Measurements from ENCODE around the gene ALDH4A1.
A peak's percentile ranks its signal among the peaks of the same experiment; 100 is the strongest.
"Not testable (repeated sequence)": the region's sequence is repeated elsewhere in the genome, so short reads cannot be mapped to it uniquely, and the experiment has no call there.

ALDH4A1 gene

DNA sequence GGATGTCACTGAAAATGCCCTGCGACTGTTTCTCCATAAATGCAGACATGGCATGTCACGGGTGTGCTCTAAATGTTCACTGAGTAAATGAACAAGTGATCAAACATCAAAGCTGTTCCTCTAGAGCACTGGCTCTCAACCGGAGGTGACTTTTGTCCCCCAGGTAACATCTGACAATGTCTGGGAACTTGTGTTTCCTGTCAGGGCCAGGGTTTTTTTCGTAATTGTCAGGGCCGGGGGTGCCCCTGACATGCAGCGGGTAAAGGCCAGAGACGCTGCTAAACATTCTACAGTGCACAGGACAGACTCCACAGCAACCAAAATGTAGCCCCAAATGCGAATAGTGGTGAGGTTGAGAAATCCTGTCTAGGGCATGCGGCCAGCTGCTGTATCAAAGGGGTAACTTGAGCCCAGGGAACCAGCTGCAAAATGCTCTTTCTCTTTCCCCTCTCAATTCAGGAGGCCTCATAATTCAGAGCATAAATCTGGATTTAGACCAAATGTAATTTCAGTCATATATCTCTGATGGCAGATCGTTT is 2.0 kb downstream of the ALDH4A1 start:
- DNase-seq (ENCODE audit: low spot score): no peak

DNA sequence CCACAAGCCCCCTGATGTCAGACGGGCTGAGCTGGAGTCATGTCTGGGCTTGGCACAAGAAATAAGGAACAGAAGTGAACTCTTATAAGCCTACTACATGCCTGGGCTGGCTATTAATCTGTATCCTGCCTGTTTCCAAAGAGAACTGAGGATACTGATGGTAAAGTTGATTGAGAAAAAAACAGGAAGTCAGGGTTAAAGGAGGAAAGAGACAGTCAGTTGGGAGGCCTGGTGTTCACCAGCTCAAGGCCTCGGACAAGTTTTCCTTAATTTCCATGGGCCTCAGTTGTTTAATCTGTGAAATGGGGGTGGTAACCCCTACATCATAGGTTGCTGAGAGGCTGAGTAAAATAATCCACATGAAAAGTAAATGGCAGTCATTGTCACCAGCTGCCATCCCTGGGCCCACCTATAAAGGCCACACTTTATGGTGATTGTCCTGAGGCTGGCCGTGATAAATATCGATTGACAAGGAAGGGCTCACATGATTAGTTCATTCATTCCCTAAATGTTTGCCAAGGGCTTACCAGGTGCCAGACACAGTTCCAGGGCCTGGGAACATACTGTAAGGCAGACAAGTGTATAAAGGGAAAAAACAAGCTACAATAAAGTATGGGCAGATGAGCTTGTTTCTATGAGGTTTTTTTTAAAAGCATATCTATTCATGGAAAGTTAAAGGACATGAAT is 2.8 kb downstream of the ALDH4A1 start:
- DNase-seq (ENCODE audit: low spot score): no peak

DNA sequence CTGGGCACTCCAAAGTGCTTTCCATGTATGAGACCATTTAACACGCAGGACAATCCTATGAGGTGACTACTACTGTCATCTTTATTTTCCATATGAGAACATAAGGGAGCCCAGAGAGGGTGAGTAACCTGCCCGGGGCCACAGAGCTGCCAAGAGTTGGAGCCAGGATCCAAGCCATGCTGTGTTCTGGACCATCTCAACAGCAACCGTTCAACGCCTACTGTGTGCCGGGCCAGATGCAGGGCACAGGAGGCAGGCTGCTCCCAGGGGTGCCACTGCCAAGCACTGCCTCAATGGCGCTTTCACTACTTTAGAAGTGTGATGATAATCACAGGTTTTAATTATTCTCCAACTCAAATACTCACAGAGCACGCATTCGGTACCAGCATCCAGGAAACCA is 3.8 kb downstream of the ALDH4A1 start:
- DNase-seq (ENCODE audit: low spot score): no peak

DNA sequence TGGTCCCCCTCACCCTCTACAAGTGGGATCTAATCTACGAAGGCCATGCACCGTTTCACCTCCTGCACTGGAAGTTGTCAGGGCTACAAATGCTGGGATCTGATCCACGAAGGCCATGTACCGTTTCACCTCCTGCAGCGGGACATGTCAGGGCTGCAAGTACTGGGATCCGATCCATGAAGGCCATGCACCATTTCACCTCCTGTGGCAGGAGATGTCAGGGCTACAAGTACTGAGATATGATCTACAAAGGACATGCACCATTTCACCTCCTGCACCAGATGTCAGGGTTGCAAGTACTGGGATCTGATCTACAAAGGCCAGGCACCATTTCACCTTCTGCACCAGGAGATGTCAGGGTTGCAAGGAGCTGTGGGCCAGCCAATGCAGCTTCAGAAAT is 7.0 kb downstream of the ALDH4A1 start:
- DNase-seq (ENCODE audit: low spot score): no peak

DNA sequence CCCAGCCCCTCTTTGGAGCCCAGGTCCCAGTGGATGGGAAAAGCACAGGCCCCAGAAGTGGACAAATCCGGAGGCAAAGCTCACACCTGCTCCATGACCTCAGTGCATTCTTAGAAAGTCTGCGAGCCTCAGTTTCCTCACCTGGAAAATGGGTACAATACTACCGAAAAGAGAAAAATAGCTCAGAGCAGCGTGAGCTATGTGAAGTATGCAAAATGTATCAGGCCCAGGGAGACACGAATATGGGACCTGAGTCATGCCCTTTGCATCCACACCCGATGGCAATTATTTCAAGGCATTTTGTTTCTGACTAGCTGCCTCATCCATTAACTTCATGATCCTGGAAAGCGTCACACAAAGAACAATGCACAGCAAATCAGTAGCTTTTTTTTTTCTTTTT is 9.2 kb downstream of the ALDH4A1 start:
- DNase-seq (ENCODE audit: low spot score): no peak

GRCh38 chr1:18891858-18892257 is 10.5 kb downstream of the ALDH4A1 start:
- not testable (repeated sequence) for DNase-seq (ENCODE audit: low spot score)

GRCh38 chr1:18891426-18891780 is 11.0 kb downstream of the ALDH4A1 start:
- no peak for DNase-seq (ENCODE audit: low spot score)

- DNase-seq (ENCODE audit: low spot score): peak; percentile 75
These were observed 11.5 kb downstream of the ALDH4A1 start for GRCh38 chr1:18890706-18891425.

DNA sequence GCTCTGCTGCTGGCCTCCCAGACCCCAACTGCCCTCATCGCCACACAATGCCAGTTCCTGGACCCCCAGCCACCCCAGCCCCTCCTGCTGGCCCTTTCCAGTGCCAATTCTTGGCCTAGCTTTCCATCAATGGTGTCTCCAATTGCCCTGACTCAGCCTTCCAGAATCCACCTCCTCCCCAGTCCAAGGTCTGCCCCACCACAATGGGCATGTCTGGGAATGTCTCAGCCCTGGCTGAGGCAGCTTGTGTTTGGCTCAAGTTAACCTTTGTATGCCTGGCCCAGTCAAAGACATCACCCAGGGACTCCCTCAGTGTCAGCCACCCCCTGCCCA is 16.4 kb downstream of the ALDH4A1 start:
- peak; percentile 80 for DNase-seq (ENCODE audit: low spot score)

- no peak for DNase-seq (ENCODE audit: low spot score)
These were observed 16.9 kb downstream of the ALDH4A1 start for GRCh38 chr1:18885311-18886002.

DNA sequence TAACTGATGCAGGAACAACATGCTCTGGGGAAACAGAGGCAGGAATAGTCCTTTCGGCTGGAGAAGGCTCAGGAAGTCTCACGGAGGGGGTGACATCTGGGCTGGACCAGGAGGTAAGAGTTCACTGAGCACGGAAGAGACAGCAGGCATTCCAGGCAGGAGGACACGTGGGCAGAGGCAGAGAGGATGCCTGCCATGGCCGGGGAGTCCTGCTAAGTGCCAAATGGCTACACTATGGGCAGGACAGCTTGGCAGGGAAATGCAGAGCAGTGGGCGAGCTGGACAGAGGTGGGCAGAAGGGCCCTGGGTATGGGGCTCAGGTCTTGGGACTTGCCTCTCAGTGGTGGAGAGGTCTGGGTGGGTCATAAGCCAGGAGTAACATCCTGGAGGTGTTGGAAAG is 17.6 kb downstream of the ALDH4A1 start:
- no peak for DNase-seq (ENCODE audit: low spot score)

DNA sequence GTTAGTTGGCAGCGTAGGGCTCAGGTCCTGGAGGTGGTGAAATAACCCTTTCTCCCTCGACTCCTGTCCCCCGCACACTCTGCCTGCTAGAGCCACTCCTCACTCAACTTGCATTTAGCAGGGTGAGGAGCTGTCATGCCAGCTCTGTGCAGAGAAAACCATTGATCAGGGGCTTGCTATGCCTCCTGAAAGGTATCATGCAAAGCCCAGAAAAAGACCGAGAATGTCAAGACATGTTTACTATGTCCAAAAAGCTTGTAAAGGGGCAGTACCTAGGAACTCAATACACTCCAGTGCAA is 18.0 kb downstream of the ALDH4A1 start:
- DNase-seq (ENCODE audit: low spot score): no peak

GRCh38 chr1:18883636-18884418 is 18.5 kb downstream of the ALDH4A1 start:
- peak; percentile 81 for DNase-seq (ENCODE audit: low spot score)

- no peak for DNase-seq (ENCODE audit: low spot score)
These were observed 19.3 kb downstream of the ALDH4A1 start for GRCh38 chr1:18883079-18883478.

- peak; percentile 75 for DNase-seq (ENCODE audit: low spot score)
These were observed 19.9 kb downstream of the ALDH4A1 start for GRCh38 chr1:18882486-18882885.

DNA sequence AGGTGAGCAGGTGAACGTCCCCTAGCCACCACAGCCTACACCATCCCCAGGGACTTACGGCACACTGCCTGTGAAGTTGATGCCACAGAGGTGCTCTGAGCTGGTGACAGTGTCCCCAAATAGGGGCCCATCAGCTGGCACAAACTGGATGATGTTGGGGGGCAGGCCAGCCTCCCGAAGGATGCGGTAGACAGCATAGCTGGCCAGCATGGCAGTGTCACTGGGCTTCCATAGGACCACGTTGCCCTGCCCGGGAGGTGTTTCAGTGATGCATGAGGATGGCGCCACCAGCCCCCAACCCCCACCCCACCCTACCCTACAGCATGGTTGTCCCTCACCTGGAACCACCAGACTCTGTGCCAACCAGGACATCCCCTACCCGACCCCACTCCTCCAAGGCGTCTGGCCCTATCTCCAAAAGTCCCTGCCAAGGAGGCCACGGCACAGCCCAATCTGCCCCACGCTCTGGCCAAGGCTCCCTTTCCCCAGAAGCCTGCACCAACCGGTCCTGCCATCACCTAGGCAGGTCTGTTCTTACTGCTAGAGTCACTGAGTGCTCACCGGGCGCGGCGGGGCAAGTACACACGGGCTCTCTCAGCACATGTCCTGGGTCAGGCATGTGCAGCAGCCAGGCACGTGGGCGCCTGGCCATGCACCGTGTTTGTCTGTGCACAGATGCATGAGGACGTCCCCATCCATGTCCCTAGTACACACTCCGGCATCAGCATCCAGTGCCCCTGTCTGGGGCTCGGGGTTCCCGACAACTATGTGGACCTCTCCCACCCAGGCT is 20.5 kb downstream of the ALDH4A1 start:
- DNase-seq (ENCODE audit: low spot score): no peak

- DNase-seq (ENCODE audit: low spot score): no peak
These were observed 21.2 kb downstream of the ALDH4A1 start for GRCh38 chr1:18881164-18881563.

GRCh38 chr1:18880585-18880984 is 21.8 kb downstream of the ALDH4A1 start:
- no peak for DNase-seq (ENCODE audit: low spot score)

DNA sequence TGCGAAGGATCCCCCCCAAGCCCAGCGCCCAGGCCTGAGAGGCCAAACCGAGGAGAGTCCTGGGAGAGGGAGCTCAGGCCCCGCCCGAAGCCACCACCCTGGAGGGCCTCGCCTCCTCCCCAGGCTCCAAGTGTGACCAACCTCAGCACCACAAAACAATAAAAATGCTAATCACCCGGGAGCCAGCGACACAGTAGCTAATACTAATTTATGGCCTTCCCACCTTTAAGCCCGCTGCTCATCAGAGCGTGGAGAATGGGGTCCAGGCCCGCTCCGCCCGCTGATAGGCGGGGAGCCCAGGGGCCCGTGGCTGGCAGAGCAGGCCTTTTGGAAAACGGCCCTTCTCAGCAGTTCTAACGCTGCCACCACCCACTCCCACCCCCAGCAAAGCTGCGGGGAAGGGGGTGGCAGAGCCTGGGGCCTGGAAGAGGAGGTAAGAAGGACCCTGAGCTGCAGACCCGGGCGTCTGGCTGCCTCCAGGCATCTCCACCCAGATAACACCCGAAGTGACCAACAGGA is 22.5 kb downstream of the ALDH4A1 start:
- DNase-seq (ENCODE audit: low spot score): no peak

DNA sequence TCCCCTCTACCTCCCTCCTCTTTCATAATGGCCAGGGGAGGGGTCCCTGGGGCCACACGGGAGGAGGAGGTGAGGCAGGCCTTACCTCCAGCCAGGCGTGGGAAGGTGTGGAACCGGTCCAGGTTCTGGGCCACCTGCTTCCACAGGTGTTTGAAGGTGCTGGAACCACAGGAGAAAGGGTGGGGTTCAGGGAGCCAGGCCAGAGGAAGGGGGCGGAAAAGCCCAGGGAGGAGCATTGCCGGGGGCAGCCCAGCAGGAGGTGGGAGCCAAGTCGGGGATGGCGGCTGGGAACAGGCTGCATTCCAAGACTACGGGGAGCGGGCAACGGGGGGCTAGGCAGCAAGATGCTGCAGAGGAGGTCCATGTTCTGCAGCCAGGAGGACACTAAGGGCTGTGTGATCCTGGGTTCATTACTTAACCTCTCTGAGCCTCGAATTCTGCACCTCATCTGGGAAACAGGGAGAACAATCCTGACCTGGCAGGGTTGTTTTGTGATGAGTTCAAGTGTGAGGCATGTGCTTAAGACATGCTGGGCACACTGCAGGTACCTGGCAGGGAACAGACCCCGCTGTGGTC is 23.1 kb downstream of the ALDH4A1 start:
- no peak for DNase-seq (ENCODE audit: low spot score)

DNA sequence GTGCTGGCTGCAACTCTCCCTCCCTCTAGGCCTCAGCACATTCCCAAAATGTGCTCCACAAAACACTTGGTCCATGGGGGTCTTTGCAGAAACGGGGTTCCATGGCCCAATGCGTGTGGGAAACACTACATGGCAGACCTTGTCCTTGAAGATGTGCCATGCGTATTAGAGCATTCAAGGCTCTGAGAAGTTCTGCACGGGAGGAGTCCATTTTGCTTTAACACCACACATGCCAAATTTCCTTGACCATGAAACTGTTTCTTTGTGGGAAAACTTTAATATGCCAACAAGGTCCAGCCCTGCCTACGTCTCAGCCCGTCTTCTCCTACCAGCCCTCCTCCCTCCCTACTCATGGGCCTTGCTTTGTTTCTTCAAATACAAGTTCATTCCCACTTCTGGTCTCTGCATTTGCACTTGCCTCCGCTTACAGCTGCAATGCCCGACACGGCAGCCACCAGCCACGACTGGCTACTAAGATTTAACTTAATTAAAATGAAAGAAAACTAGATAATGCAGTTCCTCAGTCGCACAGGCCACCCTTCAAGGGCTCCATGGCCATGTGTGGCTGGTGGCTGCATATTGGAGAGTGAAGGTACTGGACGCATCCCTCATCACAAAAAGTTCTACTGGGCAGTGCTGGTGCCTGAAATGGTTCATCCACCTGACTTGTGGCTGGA is 23.7 kb downstream of the ALDH4A1 start:
- DNase-seq (ENCODE audit: low spot score): no peak

Measured in AG08396 (cell line).